Measurements from ENCODE around the gene ACOT6. TPM values are rescaled to one million over a fixed set of nuclear protein-coding genes. Genes with fewer than 3 reads are reported as not detected.
"Not testable (repeated sequence)": the region's sequence is repeated elsewhere in the genome, so short reads cannot be mapped to it uniquely, and the experiment has no call there.

The ACOT6 gene
- total and polyA plus RNA-seq, 8 donors, result not detected

DNA sequence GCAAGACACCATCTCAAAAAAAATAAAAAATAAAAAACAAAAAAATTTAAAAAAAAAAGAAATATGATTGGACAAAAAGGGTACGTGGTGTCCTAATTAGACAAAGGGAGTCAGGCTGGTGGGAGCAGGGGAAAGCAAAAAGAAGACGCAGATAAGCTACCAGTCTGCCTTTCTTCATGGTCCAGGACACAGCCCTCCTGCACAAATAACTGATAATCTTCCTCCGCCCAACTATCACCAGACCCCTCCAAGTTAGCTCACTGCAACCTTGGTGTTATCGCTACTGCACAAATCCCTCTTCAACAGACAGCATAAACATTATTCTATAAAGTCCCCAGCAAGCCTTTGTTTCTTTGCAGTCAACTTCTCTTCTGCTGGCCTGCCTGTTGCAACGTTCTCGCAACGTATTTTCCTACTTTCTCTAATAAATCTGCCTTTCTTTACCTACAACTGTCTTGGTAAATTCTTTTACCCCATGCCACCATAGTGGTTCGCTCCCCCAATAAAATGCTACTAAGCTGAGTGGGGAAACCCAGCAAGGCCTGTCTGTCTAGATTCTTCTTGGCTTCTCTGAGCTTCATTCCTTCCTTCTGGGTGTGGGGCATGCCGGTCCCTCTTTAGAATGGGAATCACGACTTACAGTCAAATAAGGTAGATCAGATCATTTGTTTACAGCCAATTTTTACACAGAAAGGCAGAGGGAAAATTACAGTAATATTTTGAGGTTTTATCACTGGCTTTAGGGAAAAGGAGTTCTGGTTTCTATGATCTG is 17.9 kb downstream of the ACOT6 start:
- WGBS, 2 donors, result 85 to 88% methylated on average over 10 of the region's 10 CpGs
- FAIRE-seq, result no peak

DNA sequence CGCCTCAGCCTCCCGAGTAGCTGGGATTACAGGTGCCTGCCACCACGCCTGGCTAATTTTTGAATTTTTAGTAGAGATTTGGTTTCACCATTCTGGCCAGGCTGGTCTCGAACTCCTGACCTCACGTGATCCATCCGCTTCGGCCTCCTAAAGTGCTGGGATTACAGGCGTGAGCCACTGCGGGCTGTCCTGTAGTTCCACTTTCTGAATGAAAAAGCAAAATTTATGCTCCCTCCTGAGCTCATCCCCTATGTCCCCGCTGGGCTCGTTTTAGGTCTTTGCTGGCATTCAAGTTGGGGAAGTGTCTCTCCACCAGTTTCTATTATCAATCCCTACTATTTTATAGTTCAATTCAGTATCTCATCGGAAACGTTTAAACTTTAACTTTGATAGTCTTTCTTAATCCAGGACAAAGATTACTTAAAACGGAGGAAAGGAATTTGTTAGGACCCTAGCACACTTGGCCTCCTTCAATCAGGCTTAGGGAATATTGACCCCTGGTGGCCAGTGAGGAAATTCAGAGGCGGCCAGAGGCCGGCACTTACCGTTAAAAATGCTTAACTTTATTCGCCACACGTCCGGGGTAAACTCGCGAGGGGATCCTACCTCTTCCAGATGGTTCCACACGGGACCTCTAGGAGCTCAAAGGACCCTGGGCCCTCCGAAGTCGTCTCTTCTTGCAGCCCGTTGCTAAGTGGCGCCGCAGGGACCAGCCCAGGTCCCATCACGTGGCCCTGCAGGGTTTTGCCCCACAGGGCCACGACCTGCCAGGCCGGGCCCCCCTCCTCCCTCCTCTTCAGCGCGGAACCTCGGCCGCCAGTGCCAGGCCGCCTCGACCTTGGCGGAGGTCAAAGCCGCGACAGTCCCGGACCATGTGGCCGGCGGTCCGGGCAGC is 21.0 kb downstream of the ACOT6 start:
- peak overlapping the region in 2 of 4 donors; percentile 44 to 46 for H3K27ac ChIP-seq
- DNase-seq (peak in 5 of 6 donors; percentile 45 to 75 (median 68)), ATAC-seq (peak; percentile 83 to 93 (median 89)), FAIRE-seq (no peak)
- WGBS, 2 donors, result 13 to 17% methylated on average over 43 to 44 of the region's 44 CpGs
- intact Hi-C loops (cut with DNase I), result loop anchor here in 1 of 3 donors (5.0 kb wide), 1 partner anchor 126 kb away; no protein-coding TSS in a partner anchor
- H3K4me1 ChIP-seq, result no peaks in the 10 kb centered on the region
- no peaks in the 10 kb centered on the region for H3K27me3 ChIP-seq
- H3K9me3 ChIP-seq, result no peaks in the 10 kb centered on the region
- peak overlapping the region; percentile 34 to 78 (median 50) for H3K4me3 ChIP-seq
- TF ChIP-seq, protein P1, sequence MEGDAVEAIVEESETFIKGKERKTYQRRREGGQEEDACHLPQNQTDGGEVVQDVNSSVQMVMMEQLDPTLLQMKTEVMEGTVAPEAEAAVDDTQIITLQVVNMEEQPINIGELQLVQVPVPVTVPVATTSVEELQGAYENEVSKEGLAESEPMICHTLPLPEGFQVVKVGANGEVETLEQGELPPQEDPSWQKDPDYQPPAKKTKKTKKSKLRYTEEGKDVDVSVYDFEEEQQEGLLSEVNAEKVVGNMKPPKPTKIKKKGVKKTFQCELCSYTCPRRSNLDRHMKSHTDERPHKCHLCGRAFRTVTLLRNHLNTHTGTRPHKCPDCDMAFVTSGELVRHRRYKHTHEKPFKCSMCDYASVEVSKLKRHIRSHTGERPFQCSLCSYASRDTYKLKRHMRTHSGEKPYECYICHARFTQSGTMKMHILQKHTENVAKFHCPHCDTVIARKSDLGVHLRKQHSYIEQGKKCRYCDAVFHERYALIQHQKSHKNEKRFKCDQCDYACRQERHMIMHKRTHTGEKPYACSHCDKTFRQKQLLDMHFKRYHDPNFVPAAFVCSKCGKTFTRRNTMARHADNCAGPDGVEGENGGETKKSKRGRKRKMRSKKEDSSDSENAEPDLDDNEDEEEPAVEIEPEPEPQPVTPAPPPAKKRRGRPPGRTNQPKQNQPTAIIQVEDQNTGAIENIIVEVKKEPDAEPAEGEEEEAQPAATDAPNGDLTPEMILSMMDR (IDR thresholded peaks at IDR 0.05), result peak; percentile 69 to 82 (median 81)
- no peaks in the 10 kb centered on the region for H3K36me3 ChIP-seq

More for the DNA sequence above, 17.9 kb downstream of the ACOT6 start:
- TF ChIP-seq, protein P1 (IDR thresholded peaks at IDR 0.05), result no peak
- intact Hi-C loops (cut with DNase I), result loop anchor here in 1 of 3 donors (5.0 kb wide), 1 partner anchor 123 kb away; no protein-coding TSS in a partner anchor
- no peaks in the 10 kb centered on the region for H3K9me3 ChIP-seq
- H3K27ac ChIP-seq, result no peak overlapping the region
- ATAC-seq, result no peak
- H3K4me1 ChIP-seq, result no peaks in the 10 kb centered on the region
- no peak for DNase-seq
- no peaks in the 10 kb centered on the region for H3K36me3 ChIP-seq
- no peaks in the 10 kb centered on the region for H3K27me3 ChIP-seq
- H3K4me3 ChIP-seq, result no peak overlapping the region

GRCh38 chr14:73634011-73634833 is 21.9 kb downstream of the ACOT6 start:
- H3K4me3 ChIP-seq, result peak overlapping the region; percentile 34 to 78 (median 50)
- H3K4me1 ChIP-seq, result no peaks in the 10 kb centered on the region
- H3K36me3 ChIP-seq, result no peaks in the 10 kb centered on the region
- no peaks in the 10 kb centered on the region for H3K9me3 ChIP-seq
- WGBS, 2 donors, result 8 to 11% methylated on average over 50 to 53 of the region's 53 CpGs
- TF ChIP-seq, protein P1 (IDR thresholded peaks at IDR 0.05), result no peak
- H3K27ac ChIP-seq, result peak overlapping the region in 2 of 4 donors; percentile 44 to 46
- DNase-seq, result peak; percentile 27 to 83 (median 54)
- intact Hi-C loops (cut with DNase I), result loop anchor here in 1 of 3 donors (5.0 kb wide), 1 partner anchor 127 kb away; no protein-coding TSS in a partner anchor
- FAIRE-seq, result no peak
- peak; percentile 84 to 92 (median 87) for ATAC-seq
- no peaks in the 10 kb centered on the region for H3K27me3 ChIP-seq

DNA sequence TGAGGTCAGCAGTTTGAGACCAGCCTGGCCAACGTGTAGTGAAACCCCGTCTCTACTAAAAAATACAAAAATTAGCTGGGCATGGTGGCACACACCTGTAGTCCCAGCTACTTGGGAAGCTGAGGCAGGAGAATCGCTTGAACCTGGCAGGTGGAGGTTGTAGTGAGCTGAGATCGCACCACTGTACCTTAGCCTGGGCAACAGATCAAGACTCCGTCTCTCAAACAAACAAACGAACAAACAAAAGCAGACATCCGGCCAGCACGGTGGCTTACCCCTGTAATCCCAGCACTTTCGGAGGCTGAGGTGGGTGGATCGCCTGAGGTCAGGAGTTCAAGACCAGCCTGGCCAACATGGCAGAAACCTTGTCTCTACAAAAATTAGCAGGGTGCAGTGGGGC is 24.0 kb downstream of the ACOT6 start:
- not testable (repeated sequence) for DNase-seq, H3K27ac ChIP-seq, H3K27me3 ChIP-seq, H3K36me3 ChIP-seq, H3K4me1 ChIP-seq, FAIRE-seq, ATAC-seq, H3K4me3 ChIP-seq, H3K9me3 ChIP-seq
- intact Hi-C loops (cut with DNase I), result loop anchor here in 1 of 3 donors (5.0 kb wide), 1 partner anchor 129 kb away; no protein-coding TSS in a partner anchor
- WGBS, 2 donors, result 67 to 78% methylated on average over 10 of the region's 10 CpGs
